Activated CD8-positive, alpha-beta T cell treated with anti-CD3 and anti-CD28 coated beads for 36 hours (primary cell): ENCODE results near the gene DYRK1A. TPM values are rescaled to one million over a fixed set of nuclear protein-coding genes. Genes with fewer than 3 reads are reported as not detected.
"Not testable (repeated sequence)": the region's sequence is repeated elsewhere in the genome, so short reads cannot be mapped to it uniquely, and the experiment has no call there.

Source experiments
- ATAC-seq: fragments of 200-7000 bp; cut with Tn5 transposase; one replicate; pipeline ENCODE4 v1.10.0; 2021; ENCODE audit warnings: mild to moderate bottlenecking, moderate library complexity
- CTCF ChIA-PET: fragments of 350-600 bp; sonication (Branson Sonifier 250); formaldehyde crosslinking; loops from one replicate; lab custom pipeline; 2021; ENCODE audit warnings: antibody characterized with exemption; lab: Charles Lee
- POLR2A ChIA-PET: fragments of 350-600 bp; sonication (Branson Sonifier 250); formaldehyde crosslinking; loops from one replicate; lab custom pipeline; 2021; ENCODE audit warnings: antibody characterized with exemption; lab: Charles Lee
- DNase-seq: peaks from one replicate; pipeline ENCODE4 v3.0.0-alpha.2; 2020
- H3K27ac Mint-ChIP-seq: one replicate; pipeline ENCODE4 v1.8.0; 2021; ENCODE audit warnings: mild to moderate bottlenecking, mixed read lengths
- H3K27me3 Mint-ChIP-seq: one replicate; pipeline ENCODE4 v1.8.0; 2021; ENCODE audit warnings: mixed read lengths
- H3K36me3 Mint-ChIP-seq: one replicate; pipeline ENCODE4 v1.8.0; 2021; ENCODE audit warnings: low read depth, mixed read lengths
- H3K4me1 Mint-ChIP-seq: one replicate; pipeline ENCODE4 v1.8.0; 2021; ENCODE audit warnings: low read depth, mixed read lengths
- H3K4me3 Mint-ChIP-seq: one replicate; pipeline ENCODE4 v1.8.0; 2021; ENCODE audit warnings: mild to moderate bottlenecking, moderate library complexity, mixed read lengths
- H3K9me3 Mint-ChIP-seq: one replicate; pipeline ENCODE4 v1.8.0; 2021; ENCODE audit warnings: mixed read lengths
- intact Hi-C: fragments of 100-400 bp; cut with micrococcal nuclease; formaldehyde crosslinking; loops from one replicate; pipeline ENCODE4 v1.10.0; 2022
- total RNA-seq, 2 experiments: library from RNA; stranded (reverse); gene quantifications; one replicate each; pipeline ENCODE4 v1.2.3, GENCODE V29; 2021
- TF ChIP-seq, protein P1 (sequence below): fragments of 200-600 bp; IDR thresholded peaks from one replicate; pipeline ENCODE4 v1.8.0; 2022; ENCODE audit warnings: antibody characterized with exemption, mild to moderate bottlenecking

DYRK1A gene
- 10 to 100 TPM; 57.5 to 58.7 TPM for total RNA-seq

DNA sequence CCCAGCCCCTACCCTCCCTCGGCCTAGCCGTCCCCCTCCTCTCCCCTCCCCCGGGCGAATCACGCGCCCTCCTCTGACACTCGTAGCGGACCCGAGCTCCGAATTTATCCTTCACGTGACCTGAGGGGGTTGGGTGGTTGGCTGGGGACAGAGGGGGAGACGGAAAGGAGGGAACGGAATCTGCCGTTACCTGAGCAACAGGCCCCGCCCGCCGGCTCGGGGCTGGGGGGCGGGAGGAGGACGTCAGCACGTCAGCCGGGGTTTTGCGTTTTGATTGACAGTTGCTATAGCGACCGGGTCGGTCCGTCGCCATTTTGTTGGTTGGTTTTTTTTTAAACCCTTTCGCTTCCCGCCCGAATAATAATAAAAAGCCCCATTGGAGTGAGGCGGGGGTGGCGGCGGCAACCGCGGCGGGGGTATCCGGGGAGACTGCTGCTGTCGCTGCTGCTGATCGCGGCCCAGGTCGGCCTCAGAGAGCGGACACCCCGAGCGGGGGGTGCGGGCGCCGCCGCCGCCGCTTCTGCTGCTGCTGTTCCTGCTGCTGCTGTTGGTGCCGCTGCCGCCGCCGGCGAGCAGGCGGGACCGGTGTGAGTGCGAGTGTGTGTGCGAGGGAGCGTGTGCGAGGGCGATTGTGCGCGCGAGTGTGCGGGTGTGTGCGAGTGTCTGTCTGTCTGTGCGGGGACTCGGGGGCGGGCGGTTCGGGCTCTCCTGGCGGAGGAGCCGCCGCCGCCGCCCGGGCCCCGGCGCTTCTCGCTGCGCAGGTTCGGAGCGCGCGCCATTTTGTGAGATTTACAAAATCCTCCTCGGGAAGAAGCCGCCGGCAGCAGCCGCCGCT is at the start of gene DYRK1A:
DYRK1A (plus strand) TSS at position 292 of the 835 bp plus-strand sequence. CDS start 53,602 bp downstream, outside the sequence.
- CTCF ChIA-PET, result no interaction called here

DNA sequence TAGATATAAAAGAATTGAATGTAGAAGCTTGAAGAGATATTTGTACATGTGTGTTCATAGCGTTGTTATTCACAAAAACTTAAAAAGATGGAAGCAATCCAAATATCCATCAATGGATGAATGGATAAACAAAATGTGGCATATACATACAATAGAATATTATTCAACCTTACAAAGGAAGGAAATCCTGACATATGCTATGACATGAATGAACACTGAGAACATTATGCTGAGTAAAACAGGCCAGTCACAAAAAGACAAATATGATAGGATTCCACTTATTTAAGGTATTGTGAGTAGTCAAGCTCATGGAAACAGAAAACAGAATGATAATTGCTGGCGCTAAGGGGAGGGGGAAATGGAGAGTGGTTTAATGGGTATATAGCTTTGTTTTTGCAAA is 47.0 kb upstream of the DYRK1A start:
- DNase-seq, result no peak
- Mint-ChIP-seq H3K4me3 (no peak overlapping the region), H3K4me1 (no peaks in the 10 kb centered on the region), H3K27ac (no peak overlapping the region), H3K27me3 (peaks cover 1% of the 10 kb centered on the region), H3K36me3 (no peaks in the 10 kb centered on the region), H3K9me3 (peaks cover 5% of the 10 kb centered on the region)
- TF ChIP-seq, protein P1, sequence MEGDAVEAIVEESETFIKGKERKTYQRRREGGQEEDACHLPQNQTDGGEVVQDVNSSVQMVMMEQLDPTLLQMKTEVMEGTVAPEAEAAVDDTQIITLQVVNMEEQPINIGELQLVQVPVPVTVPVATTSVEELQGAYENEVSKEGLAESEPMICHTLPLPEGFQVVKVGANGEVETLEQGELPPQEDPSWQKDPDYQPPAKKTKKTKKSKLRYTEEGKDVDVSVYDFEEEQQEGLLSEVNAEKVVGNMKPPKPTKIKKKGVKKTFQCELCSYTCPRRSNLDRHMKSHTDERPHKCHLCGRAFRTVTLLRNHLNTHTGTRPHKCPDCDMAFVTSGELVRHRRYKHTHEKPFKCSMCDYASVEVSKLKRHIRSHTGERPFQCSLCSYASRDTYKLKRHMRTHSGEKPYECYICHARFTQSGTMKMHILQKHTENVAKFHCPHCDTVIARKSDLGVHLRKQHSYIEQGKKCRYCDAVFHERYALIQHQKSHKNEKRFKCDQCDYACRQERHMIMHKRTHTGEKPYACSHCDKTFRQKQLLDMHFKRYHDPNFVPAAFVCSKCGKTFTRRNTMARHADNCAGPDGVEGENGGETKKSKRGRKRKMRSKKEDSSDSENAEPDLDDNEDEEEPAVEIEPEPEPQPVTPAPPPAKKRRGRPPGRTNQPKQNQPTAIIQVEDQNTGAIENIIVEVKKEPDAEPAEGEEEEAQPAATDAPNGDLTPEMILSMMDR, result no peak
- no peak for ATAC-seq
- CTCF ChIA-PET, result no interaction called here
- POLR2A ChIA-PET, result no interaction called here
- intact Hi-C loops, result no loop called here

More for the DNA sequence above, at the start of gene DYRK1A:
- intact Hi-C loops, result loop anchor here (5.0 kb wide), 1 partner anchor 99 kb away; the partner anchor contains the start of gene VPS26C
- H3K9me3 Mint-ChIP-seq, result no peaks in the 10 kb centered on the region
- TF ChIP-seq, protein P1, result no peak
- H3K27ac Mint-ChIP-seq, result peak within 1 kb of the TSS; percentile 99
- H3K4me1 Mint-ChIP-seq, result peaks cover 31% of the 10 kb centered on the region
- H3K36me3 Mint-ChIP-seq, result peaks cover 11% of the 10 kb centered on the region
- POLR2A ChIA-PET, result interaction anchor here (0.7 to 1.7 kb wide), 6 partner anchors 35 to 197 kb away, joined by 3 to 6 read pairs (median 4); partner anchors contain the start of gene VPS26C
- no peaks in the 10 kb centered on the region for H3K27me3 Mint-ChIP-seq
- ATAC-seq (peak; percentile 83), DNase-seq (peak; percentile 97)
- H3K4me3 Mint-ChIP-seq, result peak within 1 kb of the TSS; percentile 93

DNA sequence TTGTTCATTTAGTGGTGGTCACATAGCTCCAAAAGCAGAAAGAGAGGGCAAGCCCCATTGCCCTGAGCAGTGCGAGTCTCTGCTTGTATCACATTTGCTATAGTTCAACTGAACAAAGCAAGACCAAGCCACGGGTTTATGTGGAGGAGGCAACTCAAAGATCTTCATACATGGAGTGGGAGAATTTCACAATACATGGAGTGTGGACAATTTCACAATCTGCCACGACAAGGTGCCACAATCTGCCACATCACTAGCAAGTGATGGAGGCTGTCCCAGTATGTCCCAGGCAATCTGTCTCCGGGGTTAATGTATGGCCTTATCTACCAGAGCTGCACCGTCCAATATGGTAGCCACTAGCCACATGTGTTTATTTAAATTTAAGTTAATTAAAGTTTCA is 44.5 kb upstream of the DYRK1A start:
- Mint-ChIP-seq H3K27ac (no peak overlapping the region), H3K4me3 (no peak overlapping the region), H3K27me3 (no peaks in the 10 kb centered on the region), H3K9me3 (peaks cover 5% of the 10 kb centered on the region), H3K36me3 (no peaks in the 10 kb centered on the region), H3K4me1 (no peaks in the 10 kb centered on the region)
- POLR2A ChIA-PET, result no interaction called here
- intact Hi-C loops, result no loop called here
- TF ChIP-seq, protein P1, result no peak
- CTCF ChIA-PET, result no interaction called here
- no peak for DNase-seq
- ATAC-seq, result no peak

DNA sequence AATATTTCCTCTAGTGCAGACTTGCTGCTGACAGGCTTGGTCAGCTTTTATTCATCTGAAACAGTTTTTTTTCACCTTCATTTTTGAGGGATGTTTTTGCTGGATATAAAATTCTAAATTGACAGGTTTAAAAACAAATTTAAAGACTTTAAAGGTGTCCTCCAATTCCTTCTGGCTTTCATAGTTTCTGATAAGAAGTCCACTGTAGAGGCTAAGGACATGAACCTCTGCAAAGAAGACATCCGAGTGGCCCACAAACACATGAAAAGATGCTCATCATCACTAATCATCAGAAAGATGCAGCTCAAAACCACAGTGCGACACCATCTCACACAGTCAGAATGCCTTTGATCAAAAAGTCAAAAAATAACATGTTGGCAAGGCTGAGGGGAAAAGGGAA is 42.0 kb upstream of the DYRK1A start:
- intact Hi-C loops, result no loop called here
- no peaks in the 10 kb centered on the region for H3K4me1 Mint-ChIP-seq
- H3K36me3 Mint-ChIP-seq, result no peaks in the 10 kb centered on the region
- peaks cover 2% of the 10 kb centered on the region for H3K9me3 Mint-ChIP-seq
- no peak overlapping the region for H3K4me3 Mint-ChIP-seq
- TF ChIP-seq, protein P1, result no peak
- POLR2A ChIA-PET, result no interaction called here
- CTCF ChIA-PET, result no interaction called here
- no peak for ATAC-seq
- no peak for DNase-seq
- no peak overlapping the region for H3K27ac Mint-ChIP-seq
- H3K27me3 Mint-ChIP-seq, result no peaks in the 10 kb centered on the region

DNA sequence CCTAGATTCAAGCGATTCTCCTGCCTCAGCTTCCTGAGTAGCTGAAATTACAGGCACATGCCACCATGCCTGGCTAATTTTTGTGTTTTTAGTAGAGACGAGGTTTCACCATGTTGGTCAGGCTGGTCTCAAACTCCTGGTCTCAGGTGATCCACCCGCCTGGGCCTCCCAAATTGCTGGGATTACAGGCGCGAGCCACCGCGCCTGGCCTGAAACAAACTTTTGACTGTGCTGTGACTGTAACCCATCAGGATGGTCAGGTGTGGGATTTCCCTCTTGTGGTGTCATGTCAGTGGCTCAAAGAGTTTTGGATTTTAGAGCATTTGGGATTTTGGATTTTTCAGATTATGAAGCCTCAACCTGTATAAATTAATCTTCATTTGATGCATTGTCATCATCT is 38.4 kb upstream of the DYRK1A start:
- CTCF ChIA-PET, POLR2A ChIA-PET, intact Hi-C loops, H3K27me3 Mint-ChIP-seq, H3K4me3 Mint-ChIP-seq, H3K27ac Mint-ChIP-seq, H3K36me3 Mint-ChIP-seq, ATAC-seq, H3K9me3 Mint-ChIP-seq, H3K4me1 Mint-ChIP-seq: not testable (repeated sequence)
- DNase-seq, result peak; percentile 7
